Skeletal muscle satellite cell (primary cell): ENCODE measurements around the gene EGLN3.
"Not testable (repeated sequence)": the region's sequence is repeated elsewhere in the genome, so short reads cannot be mapped to it uniquely, and the experiment has no call there.

Experiments
- H3K27me3 ChIP-seq: 2 replicates; pipeline ENCODE4 v1.7.0; 2013; ENCODE audit warnings: low read length; ENCODE audit not compliant: control insufficient read depth, insufficient read depth
- H3K36me3 ChIP-seq: 2 replicates; pipeline ENCODE4 v1.7.0; 2013; ENCODE audit warnings: mild to moderate bottlenecking, control low read depth, low read length; ENCODE audit not compliant: insufficient read depth
- H3K4me1 ChIP-seq: 2 replicates; pipeline ENCODE4 v1.7.0; 2013; ENCODE audit warnings: low read length; ENCODE audit not compliant: control insufficient read depth, insufficient read depth
- H3K4me2 ChIP-seq: 2 replicates; pipeline ENCODE4 v1.7.0; 2013; ENCODE audit warnings: mild to moderate bottlenecking, low read length
- H3K4me3 ChIP-seq: 2 replicates; pipeline ENCODE4 v1.7.0; 2013; ENCODE audit warnings: low read length
- H3K9ac ChIP-seq: 2 replicates; pipeline ENCODE4 v1.7.0; 2013; ENCODE audit warnings: mild to moderate bottlenecking, low read depth, low read length, moderate library complexity
- H3K9me3 ChIP-seq: replicated peaks from 2 replicates; pipeline ENCODE4 v1.7.0; 2013; ENCODE audit warnings: mild to moderate bottlenecking, control low read depth, low read length

EGLN3 gene

DNA sequence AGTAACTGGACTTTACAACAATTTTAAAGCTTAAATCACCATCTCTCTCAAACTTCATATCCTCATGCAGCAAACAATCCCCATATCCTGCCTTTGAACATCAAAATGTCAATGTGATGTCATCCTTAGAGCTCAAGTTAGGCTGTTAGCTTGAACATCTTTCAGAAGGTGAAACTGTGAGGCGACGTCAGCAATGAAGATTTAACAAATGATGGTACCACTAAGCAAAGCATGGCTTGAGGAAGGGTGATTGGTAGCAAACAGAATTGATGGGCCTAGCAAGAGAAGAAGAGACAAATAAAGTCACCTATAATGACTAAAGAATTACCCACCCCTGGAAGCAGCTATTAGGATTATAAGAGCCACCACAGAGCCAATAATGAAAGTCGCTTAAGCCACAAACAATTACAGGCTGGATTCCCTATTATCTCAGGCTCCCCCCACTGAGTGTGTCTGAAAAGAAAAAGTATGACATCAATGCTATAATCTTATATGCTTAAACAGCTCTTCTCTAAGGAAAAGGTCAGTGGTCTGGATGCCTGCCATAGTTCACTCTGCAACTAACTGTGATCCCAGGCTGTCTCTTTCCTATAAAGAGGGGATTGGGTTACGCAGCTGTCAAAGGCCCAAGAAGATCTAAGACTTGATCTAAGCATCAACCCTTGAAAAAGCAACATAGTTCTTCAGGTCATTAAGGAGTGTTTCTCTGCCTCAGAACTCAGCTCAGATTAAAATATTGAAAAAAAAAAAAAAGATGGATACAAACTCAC is 18.1 kb downstream of the EGLN3 start:
- H3K4me1 ChIP-seq: no peaks in the 10 kb centered on the region
- no peak overlapping the region for H3K4me3 ChIP-seq
- no peaks in the 10 kb centered on the region for H3K27me3 ChIP-seq
- H3K9ac ChIP-seq: no peak overlapping the region
- no peaks in the 10 kb centered on the region for H3K9me3 ChIP-seq
- no peak overlapping the region for H3K4me2 ChIP-seq
- no peaks in the 10 kb centered on the region for H3K36me3 ChIP-seq

DNA sequence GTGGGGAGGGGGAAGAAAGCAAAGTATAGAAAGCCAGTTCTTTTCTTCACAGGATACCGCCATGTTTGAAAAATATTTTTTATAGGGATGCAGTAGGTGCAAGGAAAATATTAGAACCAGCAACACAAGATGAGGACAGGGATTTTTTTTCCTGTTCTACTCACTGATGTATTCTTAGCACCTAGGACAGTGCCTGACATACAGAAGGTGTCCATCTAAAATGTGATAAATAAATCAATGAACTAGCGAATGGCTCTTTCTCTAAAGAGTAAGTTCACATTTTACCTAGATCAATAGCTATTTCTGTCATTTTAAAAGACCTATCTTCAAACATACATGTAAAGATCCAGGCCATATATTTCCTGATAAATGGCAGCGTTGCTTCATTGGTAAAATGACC is 18.8 kb downstream of the EGLN3 start:
- H3K9ac ChIP-seq: no peak overlapping the region
- no peaks in the 10 kb centered on the region for H3K27me3 ChIP-seq
- no peaks in the 10 kb centered on the region for H3K4me1 ChIP-seq
- no peak overlapping the region for H3K4me3 ChIP-seq
- no peak overlapping the region for H3K4me2 ChIP-seq
- no peaks in the 10 kb centered on the region for H3K36me3 ChIP-seq
- no peaks in the 10 kb centered on the region for H3K9me3 ChIP-seq

DNA sequence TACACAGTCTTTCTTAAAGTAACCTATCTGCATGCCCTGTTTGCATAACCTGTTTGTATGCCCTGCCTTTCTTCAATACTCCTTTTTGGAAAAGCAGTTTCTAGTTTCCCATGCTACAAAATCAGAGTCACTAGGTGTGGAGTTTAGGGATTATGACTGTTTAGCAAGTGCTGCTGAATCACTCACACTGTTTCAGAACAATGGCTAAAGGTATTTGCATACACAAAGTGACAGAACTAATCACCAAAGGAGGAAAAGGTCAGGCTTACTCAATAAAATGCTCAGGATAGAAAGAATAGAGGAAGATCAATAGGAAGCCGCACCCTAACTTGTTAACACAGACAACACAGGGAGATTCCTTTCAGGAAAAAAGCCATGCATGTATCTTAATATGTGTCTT is 19.4 kb downstream of the EGLN3 start:
- Histone ChIP-seq H3K27me3 (no peaks in the 10 kb centered on the region), H3K9me3 (no peaks in the 10 kb centered on the region), H3K36me3 (no peaks in the 10 kb centered on the region), H3K4me2 (no peak overlapping the region), H3K4me1 (no peaks in the 10 kb centered on the region), H3K9ac (no peak overlapping the region), H3K4me3 (no peak overlapping the region)

DNA sequence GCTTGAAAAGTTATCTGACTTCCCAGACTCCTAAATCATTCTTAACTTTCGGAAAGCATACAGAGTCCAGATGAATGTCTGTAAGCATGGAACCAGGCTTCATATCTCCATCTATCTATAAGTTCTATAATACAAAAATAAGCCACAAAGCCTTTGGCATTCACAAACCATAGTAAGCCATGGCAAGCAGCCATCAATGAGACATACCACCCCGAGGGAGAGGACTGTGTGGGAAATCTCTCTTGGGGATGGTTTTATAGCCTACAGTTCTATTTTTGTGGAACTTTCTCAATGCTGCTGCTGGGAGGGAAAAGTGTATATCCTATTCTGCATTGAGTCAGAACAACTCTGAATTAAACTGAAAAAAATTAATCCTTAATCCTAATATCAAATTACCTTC is 20.4 kb downstream of the EGLN3 start:
- H3K4me1 ChIP-seq: no peaks in the 10 kb centered on the region
- H3K9ac ChIP-seq: no peak overlapping the region
- no peaks in the 10 kb centered on the region for H3K9me3 ChIP-seq
- H3K4me2 ChIP-seq: no peak overlapping the region
- no peaks in the 10 kb centered on the region for H3K27me3 ChIP-seq
- H3K4me3 ChIP-seq: no peak overlapping the region
- no peaks in the 10 kb centered on the region for H3K36me3 ChIP-seq

DNA sequence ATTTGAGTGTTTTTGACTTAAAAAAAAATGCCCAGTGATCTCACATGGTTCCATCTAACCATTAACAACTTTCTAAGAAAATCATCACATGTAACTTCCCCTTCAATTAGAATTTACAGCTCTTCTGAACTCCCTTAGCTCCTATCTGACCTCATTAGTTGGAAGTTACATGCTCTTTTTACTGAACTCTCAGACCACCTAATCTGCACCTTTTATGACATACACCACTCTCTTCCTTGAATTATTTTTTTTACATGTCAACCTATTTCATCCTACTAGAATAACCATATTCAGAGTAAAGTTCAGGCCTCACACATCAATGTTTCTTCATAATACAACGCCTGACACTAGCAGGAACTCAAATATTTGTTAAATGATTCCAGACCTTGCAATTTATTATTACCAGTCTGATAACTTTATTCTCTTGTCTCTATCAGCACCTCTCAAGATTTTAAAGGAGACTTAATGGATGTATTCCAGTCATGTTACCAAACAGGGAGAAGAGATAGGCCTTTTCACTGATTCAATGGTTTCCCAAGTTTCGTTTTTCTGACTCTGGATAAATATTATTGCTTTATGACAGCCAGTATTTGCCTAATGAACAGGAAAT is 21.0 kb downstream of the EGLN3 start:
- no peaks in the 10 kb centered on the region for H3K36me3 ChIP-seq
- no peaks in the 10 kb centered on the region for H3K9me3 ChIP-seq
- H3K27me3 ChIP-seq: no peaks in the 10 kb centered on the region
- H3K4me1 ChIP-seq: no peaks in the 10 kb centered on the region
- no peak overlapping the region for H3K4me3 ChIP-seq
- H3K9ac ChIP-seq: no peak overlapping the region
- no peak overlapping the region for H3K4me2 ChIP-seq

DNA sequence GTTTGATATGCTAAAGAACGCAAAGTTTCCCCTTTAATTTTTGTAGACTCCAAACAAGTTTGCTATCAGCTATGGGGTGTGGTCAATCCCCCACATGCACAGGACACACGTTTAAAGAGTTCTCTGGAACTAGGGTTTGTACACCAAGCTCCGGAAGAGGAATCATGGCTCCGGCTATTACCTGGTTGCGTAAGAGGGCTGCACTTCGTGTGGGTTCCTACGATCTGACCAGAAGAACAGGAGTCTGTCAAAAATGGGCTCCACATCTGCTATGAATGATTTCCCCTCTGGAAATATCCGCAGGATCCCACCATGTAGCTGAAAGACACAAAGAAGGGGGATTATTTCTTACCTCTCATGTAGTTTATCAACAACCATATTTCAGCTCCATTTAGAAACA is 22.0 kb downstream of the EGLN3 start:
- Histone ChIP-seq H3K4me3 (no peak overlapping the region), H3K9me3 (no peaks in the 10 kb centered on the region), H3K4me2 (no peak overlapping the region), H3K36me3 (no peaks in the 10 kb centered on the region), H3K27me3 (no peaks in the 10 kb centered on the region), H3K4me1 (no peaks in the 10 kb centered on the region), H3K9ac (no peak overlapping the region)

DNA sequence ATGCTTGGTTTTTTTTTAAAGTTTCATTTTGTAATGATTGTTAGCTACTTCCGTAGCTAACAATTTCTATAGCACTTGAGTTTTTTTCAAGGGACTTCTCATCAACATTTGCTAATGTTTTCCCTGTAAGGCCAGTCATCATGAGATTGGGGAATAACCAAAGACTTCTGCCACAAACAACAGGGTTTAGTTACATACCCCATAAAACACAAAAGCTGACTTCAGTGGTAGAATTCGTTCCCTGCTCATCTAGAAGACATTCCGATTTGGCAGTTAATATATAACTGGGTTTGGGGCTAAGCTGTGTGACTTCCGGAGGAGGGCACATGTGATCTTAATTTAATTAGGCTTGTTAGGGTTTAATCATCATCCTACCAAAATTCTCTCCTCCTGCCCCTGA is 22.9 kb downstream of the EGLN3 start:
- Histone ChIP-seq H3K36me3 (no peaks in the 10 kb centered on the region), H3K4me1 (no peaks in the 10 kb centered on the region), H3K9ac (no peak overlapping the region), H3K4me3 (no peak overlapping the region), H3K27me3 (no peaks in the 10 kb centered on the region), H3K9me3 (no peaks in the 10 kb centered on the region), H3K4me2 (no peak overlapping the region)

DNA sequence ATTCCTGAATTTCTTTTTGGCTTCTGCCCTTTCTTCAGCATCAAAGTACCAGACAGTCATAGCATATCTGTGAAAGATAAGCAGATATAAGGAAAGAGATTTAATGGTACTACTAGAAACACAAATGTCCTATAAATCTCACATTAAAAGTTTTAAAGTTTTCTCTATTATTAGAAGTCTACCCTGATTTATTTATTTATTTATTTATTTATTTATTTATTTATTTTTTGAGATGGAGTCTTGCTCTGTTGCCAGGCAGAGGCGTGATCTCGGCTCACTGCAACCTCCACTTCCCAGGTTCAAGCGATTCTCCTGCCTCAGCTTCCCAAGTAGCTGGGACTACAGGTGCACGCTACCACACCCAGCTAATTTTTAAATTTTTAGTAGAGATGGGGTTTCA is 23.9 kb downstream of the EGLN3 start:
- H3K36me3 ChIP-seq, H3K4me3 ChIP-seq, H3K9ac ChIP-seq, H3K4me2 ChIP-seq, H3K9me3 ChIP-seq, H3K27me3 ChIP-seq, H3K4me1 ChIP-seq: not testable (repeated sequence)

DNA sequence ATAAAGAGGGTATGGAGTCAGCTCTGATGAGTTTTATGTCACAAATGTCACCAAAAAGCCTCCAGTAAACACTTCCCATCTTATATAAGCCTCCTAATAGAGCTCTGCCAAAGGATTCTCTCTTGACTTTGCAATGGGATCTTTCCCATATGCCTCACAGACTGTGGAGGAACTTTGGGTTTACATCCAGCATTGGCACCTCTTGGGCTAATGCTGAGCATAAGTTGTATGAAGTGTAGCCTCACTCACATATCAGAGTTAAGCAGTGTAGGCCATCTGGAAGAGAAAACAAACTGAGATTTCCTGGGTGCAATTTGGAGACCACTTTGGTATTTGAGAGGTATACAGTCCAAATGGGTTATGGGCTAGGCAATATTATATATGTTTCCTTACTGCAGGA is 24.9 kb downstream of the EGLN3 start:
- no peak overlapping the region for H3K4me3 ChIP-seq
- H3K27me3 ChIP-seq: no peaks in the 10 kb centered on the region
- no peaks in the 10 kb centered on the region for H3K4me1 ChIP-seq
- H3K9ac ChIP-seq: no peak overlapping the region
- H3K36me3 ChIP-seq: no peaks in the 10 kb centered on the region
- no peaks in the 10 kb centered on the region for H3K9me3 ChIP-seq
- H3K4me2 ChIP-seq: no peak overlapping the region

DNA sequence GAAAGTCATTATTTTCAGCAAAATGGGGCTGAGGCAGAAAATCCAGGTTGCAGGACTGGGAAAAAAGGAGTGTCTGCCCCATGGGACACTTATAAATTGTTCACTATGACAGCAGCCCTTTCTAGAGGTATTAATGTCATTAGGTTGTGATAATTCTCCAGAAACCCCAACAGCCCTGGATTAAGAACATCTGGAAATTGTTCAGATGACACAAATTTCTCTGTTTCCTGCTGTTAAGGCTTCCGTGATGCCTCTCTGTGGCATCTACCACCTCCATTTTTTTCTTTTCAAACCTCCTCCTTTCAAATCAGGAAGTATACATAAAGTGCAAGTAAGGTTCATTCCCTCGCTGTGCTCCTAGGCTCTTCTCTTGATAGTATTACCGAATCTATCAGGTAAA is 25.6 kb downstream of the EGLN3 start:
- Histone ChIP-seq H3K4me2 (no peak overlapping the region), H3K4me3 (no peak overlapping the region), H3K9ac (no peak overlapping the region)

DNA sequence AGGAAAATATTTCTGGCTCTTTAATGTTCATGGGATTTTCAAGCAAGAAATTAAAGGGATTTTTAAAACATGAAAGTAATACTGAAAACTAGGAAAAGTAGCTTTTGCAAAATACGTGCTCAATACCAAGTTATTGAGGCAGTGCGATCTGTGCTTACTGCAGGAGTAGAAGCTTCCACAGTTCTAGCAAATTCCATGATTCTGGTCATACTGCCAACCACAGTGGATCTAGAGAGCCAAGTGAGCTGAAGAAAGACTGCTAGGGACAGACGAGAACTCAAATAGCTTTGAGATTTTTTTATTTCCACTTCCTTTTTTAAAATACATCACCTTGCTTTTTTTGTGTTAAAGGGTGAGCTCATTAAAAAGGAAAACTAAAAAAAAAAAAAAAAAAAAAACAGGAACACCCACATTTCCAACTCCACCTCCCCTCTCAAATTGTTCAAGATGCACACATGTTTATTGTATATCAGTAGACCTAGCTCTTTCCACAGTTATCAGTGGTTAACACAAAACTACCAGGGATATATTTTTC is 26.2 kb downstream of the EGLN3 start:
- Histone ChIP-seq H3K4me1 (no peaks in the 10 kb centered on the region), H3K4me2 (no peak overlapping the region), H3K36me3 (no peaks in the 10 kb centered on the region), H3K9me3 (no peaks in the 10 kb centered on the region), H3K9ac (no peak overlapping the region), H3K27me3 (no peaks in the 10 kb centered on the region), H3K4me3 (no peak overlapping the region)

More for the DNA sequence above, 25.6 kb downstream of the EGLN3 start:
- Histone ChIP-seq H3K27me3 (no peaks in the 10 kb centered on the region), H3K4me1 (no peaks in the 10 kb centered on the region), H3K36me3 (no peaks in the 10 kb centered on the region), H3K9me3 (no peaks in the 10 kb centered on the region)

DNA sequence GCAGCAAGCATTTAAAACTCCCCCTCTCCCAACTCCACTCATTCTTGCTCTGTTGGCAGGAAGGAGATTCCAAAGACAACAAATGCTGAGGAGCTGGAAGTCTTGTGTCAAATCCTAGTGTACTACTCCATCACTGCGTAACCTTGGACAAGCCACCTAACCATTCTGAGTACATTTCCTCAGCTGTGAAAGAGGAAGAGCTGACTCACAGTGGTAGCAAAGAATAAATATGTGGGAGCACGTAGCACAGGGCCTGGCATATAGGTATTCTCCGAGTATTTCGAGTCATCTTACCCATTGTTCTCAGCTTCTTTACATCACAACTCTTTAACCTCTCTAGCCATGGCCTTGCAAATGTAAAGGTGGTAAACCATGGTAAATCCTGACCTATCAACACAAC is 28.7 kb downstream of the EGLN3 start:
- Histone ChIP-seq H3K4me1 (no peaks in the 10 kb centered on the region), H3K36me3 (no peaks in the 10 kb centered on the region), H3K9ac (no peak overlapping the region), H3K27me3 (no peaks in the 10 kb centered on the region), H3K9me3 (no peaks in the 10 kb centered on the region), H3K4me2 (no peak overlapping the region), H3K4me3 (no peak overlapping the region)
